NCI-H1048 (cell line): Measurements from ENCODE around the gene THUMPD2.
A peak's percentile ranks its signal among the peaks of the same experiment; 100 is the strongest.
"Not testable (repeated sequence)": the region's sequence is repeated elsewhere in the genome, so short reads cannot be mapped to it uniquely, and the experiment has no call there.

Experiments used
- DNase-seq: peaks from one replicate; lab custom pipeline; 2025; lab: John Stamatoyannopoulos, UW

The THUMPD2 gene, protein sequence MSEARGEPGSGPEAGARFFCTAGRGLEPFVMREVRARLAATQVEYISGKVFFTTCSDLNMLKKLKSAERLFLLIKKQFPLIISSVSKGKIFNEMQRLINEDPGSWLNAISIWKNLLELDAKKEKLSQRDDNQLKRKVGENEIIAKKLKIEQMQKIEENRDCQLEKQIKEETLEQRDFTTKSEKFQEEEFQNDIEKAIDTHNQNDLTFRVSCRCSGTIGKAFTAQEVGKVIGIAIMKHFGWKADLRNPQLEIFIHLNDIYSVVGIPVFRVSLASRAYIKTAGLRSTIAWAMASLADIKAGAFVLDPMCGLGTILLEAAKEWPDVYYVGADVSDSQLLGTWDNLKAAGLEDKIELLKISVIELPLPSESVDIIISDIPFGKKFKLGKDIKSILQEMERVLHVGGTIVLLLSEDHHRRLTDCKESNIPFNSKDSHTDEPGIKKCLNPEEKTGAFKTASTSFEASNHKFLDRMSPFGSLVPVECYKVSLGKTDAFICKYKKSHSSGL

DNA sequence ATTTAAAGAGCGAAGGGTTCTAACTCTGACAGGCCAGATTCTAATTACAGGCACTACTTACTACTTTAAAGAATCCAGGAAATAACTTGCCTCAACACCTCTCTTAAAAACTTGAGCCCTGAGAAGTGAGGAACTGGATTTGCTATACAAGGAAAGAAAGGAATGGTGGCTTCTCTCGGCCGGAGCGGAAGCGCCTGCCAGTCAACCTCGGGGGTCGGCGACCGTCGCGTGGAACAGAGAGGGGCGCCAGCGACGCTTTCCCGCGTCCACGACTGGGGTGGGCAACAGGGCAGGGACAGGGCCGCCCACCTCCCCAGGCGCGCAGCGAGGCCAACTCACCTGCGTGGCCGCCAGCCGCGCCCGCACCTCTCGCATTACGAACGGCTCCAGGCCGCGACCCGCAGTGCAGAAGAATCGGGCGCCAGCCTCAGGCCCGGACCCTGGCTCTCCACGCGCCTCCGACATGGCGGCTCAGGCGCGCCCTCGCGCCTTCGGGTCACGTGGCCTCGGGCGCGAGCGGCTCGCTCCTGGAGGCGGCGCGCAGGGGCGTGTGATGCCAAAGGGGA lies at the start of gene THUMPD2:
TSS of gene THUMPD2 (minus strand) at position 484 of the 566 bp plus-strand sequence. CDS start at position 465, 19 bp downstream.
- peak; percentile 43 for DNase-seq

- DNase-seq = no peak
These were observed 42.8 kb upstream of the THUMPD2 start for GRCh38 chr2:39821871-39822270.

- DNase-seq = no peak
These were observed 37.8 kb upstream of the THUMPD2 start for GRCh38 chr2:39816845-39817244.

DNA sequence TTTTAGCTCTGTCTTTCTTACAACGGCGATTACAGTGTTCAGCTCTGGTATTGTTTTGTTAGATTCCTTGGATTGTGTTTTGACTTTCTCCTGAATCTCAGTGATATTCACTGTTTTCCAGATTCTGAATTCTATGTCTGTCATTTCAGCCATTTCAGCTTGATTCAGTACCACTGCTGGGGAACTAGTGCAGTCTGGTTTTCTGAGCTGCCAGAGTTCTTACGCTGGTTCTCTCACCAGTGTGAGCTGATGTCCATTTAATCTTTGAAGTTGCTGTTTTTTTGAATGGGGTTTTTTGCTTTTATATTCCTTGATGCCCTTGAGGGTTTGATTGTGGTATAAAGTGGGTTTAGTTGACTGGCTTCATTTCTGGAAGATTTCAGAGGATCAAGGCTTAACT lies 37.4 kb upstream of the THUMPD2 start:
- no peak for DNase-seq

DNA sequence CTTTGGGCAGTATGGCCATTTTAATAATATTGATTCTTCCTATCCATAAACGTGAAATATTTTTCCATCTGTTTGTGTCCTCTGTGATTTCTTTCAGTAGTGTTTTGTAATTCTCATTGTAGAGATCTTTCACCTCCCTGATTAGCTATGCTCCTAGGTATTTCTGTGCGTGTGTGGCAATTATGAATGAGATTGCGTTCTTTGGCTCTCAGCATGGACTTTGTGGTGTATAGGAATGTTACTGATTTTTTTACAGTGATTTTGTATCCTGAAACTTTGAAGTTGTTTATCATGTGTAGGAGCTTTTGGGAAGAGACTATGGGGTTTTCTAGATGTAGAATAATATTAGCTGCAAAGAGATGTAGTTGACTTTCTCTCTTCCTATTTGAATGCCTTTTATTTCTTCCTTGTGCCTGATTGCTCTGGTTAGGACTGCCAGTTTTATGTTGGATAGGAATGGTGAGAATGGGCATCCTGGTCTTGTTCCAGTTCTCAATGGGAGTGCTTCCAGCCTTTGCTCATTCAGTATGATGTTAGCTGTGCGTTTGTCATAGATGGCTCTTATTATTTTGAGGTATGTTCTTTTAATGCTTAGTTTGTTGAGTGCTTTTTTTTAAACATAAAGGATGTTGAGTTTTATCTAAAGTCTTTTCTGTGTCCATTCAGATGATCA lies 27.0 kb upstream of the THUMPD2 start:
- no peak for DNase-seq

- no peak for DNase-seq
These were observed 24.8 kb upstream of the THUMPD2 start for GRCh38 chr2:39803839-39804238.

- DNase-seq = no peak
These were observed 21.7 kb upstream of the THUMPD2 start for GRCh38 chr2:39800752-39801151.

DNA sequence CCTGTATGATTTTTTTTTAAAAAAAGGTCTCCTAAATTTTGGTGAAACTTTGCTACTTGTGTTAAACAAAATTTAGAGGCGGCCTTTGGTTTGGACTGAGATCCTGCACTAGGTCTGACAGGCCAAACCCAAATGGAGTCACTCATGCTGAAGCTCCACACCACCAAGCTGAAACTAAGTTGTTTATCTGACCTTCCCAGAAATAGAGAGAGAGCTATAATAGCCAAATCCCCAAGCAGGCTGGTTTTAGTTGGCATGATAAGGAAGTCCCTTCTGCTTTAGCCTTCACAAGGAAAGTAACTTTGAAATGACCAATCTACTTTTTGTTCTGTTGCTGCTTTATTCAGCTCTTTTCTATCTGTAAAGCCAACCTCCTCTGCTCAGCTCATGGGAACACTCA lies 17.1 kb upstream of the THUMPD2 start:
- DNase-seq = no peak

DNA sequence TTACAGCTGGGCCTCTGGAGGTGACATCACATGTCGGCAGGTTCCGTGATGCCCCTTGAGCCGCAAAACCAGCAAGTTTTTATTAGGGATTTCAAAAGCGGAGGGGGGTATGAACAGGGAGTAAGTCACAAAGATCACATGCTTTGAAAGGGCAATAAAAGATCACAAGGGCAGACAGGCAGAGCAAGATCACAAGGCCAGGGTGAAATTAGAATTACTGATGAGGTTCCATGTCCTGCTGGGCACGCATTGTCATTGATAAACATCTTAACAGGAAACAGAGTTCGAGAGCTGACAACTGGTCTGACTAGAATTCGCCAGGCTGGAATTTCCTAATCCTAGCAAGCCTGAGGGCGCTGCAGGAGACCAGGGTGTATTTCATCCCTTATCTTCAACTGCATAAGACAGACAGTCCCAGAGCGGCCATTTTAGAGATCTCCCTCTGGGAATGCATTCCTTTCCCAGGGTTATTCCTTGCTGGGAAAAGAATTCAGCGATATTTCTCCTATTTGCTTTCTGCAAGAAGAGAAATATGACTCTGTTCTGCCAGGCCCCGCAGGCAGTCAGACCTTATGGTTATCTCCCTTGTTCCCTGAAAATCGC lies 11.3 kb upstream of the THUMPD2 start:
- DNase-seq = not testable (repeated sequence)

DNA sequence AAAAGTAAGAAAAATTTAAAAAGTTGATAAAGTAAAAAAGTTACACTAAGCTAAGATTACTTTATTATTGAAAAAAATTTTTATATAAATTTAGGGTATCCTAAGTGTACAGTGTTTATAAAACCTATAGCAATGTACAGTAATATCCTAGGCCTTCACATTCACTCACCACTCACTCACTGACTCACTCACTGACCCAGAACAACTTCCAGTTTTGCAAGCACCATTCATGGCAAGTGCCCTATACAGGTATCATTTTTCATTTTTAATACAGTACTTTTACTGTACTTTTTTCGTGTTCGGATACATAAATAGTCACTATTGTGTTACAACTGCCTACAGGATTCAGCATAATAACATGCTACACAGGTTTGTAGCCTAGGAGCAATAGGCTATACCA lies 8.9 kb upstream of the THUMPD2 start:
- DNase-seq = no peak

DNA sequence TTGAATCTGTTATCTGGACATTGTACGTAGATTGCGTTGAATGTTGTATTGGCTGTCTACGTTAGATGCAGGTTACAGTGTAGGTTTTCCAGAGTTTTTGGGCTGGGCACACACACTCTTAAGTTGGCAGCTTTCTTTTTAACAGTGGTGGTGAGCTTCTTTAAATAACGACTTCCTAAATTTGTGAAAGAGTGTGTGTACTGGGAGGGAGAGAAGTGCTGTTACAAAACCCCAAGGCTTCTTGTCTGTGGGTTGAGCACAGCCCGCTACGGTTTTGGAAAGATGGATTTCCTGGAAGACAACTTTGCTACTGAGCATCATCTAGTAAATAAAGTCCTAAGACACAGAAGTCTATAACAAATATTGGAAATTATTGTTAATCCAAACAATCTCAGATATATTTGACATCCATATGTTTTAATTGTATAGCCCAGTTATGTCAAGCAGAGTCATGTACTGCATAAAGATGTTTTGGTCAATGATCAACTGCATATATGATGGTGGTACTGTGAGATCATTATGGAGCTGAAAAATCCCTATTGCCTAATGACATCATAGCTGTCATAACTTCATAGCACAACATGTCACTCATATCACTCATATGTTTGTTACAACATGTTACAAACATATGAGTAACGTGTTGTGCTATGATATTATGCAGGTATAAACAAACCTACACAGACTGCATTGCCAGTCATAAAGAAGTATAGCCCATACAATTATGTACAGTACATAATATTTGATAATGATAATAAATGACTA lies 7.9 kb upstream of the THUMPD2 start:
- no peak for DNase-seq

DNA sequence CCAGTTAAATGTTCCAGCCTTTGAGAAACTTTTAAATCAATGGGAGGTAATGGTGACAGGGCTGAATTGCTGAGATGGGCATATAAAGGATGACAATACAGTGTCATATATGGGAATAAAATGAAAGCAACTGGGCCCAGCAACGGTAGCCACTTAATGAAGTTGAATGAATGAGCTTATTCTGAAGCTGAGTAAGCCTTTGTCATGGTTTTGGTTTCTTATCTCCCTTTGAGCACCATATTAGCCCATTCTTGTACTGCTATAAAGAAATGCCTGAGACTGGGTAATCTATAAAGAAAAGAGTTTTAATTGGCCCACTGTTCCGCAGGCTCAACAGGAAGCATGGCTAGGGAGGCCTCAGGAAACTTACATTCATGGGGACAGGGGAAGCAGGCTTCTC lies 3.5 kb upstream of the THUMPD2 start:
- no peak for DNase-seq

DNA sequence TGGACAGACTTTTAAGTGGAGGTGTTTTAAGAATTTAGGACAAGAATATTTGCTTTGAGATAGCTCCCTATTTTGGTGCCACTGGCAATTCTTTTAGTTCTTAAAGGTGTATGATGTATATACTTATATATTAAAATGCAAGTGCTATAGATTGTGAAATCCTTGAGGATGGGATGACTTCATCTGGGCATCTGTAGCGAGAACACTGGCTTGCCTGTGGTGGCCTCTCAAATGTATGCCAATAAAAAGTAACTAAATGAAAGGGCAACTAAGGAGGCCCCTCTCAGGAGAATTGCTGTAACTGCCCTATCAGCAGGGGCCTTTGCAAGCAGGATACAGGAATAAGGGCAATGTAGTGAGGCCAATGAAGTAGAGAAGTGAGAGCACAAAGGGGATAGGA lies 2.6 kb upstream of the THUMPD2 start:
- DNase-seq = no peak

DNA sequence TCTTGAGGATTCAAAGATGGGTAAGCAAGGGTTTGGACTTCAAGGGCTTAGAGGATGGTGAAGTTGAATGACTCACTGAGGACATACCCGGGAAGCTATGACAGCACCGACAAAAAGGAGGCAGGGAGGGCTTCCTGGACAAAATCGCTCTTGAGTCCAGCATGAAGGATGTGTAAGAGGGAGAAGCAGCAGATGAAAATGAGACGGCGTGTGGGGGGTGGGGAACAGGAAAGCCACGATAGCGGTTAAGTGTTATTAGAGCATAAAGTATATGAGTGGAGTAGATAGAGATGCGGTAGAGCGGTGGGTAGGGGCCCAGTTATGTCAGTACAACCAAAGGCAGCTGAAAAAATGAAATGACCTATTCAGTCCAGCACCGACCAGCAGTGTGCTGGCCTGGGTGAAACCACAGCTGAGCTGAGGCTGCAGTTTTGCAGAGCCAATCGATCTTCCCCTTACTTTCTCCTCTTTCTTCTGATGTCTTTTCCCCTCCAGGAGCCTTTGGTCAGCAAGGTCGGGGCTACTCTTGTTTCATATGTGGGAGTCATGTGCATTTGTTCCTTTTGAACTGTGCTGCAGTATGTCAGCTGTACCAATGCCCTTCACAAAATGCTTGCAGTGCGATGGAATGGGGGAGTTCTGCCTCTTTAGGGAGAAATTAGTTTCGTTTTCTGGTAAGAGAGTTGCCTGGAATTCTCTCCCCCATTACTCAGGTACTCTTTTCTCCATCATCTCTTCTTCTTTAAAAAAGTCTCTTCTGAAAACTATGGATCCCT lies 2.0 kb upstream of the THUMPD2 start:
- no peak for DNase-seq

DNA sequence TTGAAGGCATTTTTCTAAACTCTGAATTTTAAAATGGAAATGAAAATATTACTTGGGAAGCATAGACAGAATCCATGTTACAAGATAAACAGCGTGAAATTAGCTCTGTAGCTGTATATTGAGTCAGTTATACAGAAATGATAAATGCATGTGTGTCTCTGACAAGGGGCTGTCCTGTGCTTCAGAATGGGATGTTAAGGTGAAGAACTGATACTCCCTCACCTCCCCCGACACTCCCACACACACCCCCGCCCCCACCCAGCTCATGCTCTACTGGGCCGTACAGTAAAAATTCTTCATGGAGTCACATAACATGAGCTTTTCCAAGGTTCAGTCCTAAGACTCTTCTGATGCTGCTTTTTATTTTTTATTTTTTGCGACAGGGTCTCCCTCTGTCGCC lies 869 bp upstream of the THUMPD2 start:
- no peak for DNase-seq

GRCh38 chr2:39779341-39779851 lies 338 bp upstream of the THUMPD2 start:
- DNase-seq = no peak

- no peak for DNase-seq
These were observed 825 bp downstream of the THUMPD2 start for GRCh38 chr2:39778233-39778632.

- no peak for DNase-seq
These were observed 6.3 kb downstream of the THUMPD2 start for GRCh38 chr2:39772812-39773152.

GRCh38 chr2:39772086-39772811 lies 6.8 kb downstream of the THUMPD2 start:
- DNase-seq = no peak

GRCh38 chr2:39762448-39762847 lies 16.6 kb downstream of the THUMPD2 start:
- DNase-seq = no peak
